ENCODE measurements around the gene RTL10. TPM values are rescaled to one million over a fixed set of nuclear protein-coding genes. Genes with fewer than 3 reads are reported as not detected.
A peak's percentile ranks its signal among the peaks of the same experiment; 100 is the strongest.

Gene RTL10
- total RNA-seq, 2 donors from 2014 or later: 15.7 to 41.9 TPM

DNA sequence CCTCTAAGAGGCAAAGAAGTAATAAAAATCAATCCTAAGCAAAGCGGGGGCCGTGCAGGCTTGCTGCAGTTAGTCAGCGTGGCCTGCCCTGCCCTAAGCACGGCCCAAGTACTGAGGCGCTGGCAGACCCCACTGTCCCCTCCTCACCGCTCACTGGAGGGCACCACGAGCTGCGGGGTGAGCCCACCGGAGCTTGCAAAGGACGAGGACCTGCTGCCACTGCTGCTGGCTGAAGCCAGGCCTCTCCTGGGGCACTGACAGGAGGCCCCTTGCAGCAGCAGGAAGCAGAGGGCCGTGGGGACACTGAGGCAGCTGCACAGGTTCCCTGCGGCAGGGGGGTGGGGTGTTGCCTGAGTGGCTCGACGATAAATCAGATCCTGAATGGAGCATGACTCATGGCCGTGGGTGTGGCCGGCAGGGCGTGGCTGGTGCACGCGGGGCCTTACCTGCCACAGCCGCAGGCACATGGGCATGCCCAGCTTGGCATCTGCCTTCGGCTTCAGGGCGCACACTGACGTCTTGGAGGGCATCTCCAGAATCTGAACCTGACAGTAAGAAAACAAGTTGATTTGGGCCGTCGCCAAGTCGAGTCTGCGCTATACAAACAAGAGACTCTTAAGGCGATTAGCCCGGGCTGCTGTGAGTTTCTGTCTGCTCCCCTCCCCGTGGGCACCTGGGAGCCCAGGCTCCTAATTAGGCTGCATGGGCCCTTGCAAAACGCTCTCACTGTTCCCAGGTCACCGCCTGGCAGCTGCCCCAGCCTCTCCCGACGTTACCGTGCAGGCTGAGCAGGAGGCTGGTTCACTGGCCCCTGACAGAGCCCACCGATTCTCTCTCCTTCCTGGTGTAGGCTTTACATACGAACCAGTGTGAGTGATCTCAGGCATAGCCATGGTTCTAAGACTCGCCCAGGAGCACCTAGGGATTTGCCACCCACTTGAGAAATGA is 48.2 kb downstream of the RTL10 start:
- no peak for TF ChIP-seq CTCF (IDR thresholded peaks at IDR 0.05)
- TF ChIP-seq POLR2A (IDR thresholded peaks at IDR 0.05): no peak
- TF ChIP-seq POLR2AphosphoS5 (IDR thresholded peaks at IDR 0.05): peak; percentile 66
- 52% methylated on average over 33 of the region's 38 CpGs for WGBS
- H3K4me1 ChIP-seq (replicated peaks): peaks cover 12% of the 10 kb centered on the region
- peak; percentile 93 for DNase-seq (ENCODE audit: low spot score)
- H3K27me3 ChIP-seq (replicated peaks; ENCODE audit: insufficient read depth): no peaks in the 10 kb centered on the region
- H3K4me3 ChIP-seq: no peak overlapping the region
- H3K36me3 ChIP-seq: no peaks in the 10 kb centered on the region
- no peaks in the 10 kb centered on the region for H3K9me3 ChIP-seq
- no peak overlapping the region for H3K27ac ChIP-seq
- intact Hi-C loops (cut with DNase I): no loop called here

DNA sequence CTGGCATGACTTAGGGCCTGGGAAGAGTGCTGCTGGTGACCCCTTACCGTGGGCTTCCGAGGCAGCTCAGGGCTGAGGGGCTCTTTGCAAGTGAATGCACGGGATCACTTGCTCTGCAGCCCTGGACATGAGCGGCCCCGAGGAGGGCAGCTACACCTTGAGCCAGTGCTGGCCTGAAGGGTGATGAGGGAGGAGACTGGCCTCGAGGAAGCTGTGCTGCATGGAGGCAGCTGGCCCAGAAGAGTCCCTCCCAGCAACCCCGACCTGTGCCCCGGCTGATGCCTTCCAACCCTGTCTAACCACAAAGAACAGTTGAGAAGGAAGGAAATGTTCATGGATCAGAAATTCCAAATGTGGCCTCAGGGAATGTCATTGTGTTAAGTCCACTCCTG is 48.9 kb downstream of the RTL10 start:
- DNase-seq (ENCODE audit: low spot score): no peak
- Histone ChIP-seq H3K27ac (no peak overlapping the region), H3K9me3 (no peaks in the 10 kb centered on the region), H3K4me1 (replicated peaks) (peaks cover 12% of the 10 kb centered on the region), H3K27me3 (replicated peaks; ENCODE audit: insufficient read depth) (no peaks in the 10 kb centered on the region), H3K4me3 (no peak overlapping the region), H3K36me3 (no peaks in the 10 kb centered on the region)
- WGBS: 89% methylated on average over 8 of the region's 8 CpGs
- TF ChIP-seq CTCF (IDR thresholded peaks at IDR 0.05) (no peak), POLR2AphosphoS5 (IDR thresholded peaks at IDR 0.05) (no peak), POLR2A (IDR thresholded peaks at IDR 0.05) (no peak)
- intact Hi-C loops (cut with DNase I): no loop called here

Other genes with a start within 250 kb of the RTL10 start
- gene SEPTIN5, start 140.4 kb downstream of the RTL10 start, total RNA-seq: 10 to 100 TPM; 17.1 to 96.2 TPM
- 10 to 100 TPM in 1 of 2 donors, 1 to 10 TPM in 1; 6.8 to 60.3 TPM for gene GP1BB, start 131.3 kb downstream of the RTL10 start, total RNA-seq
- 10 to 100 TPM; 11.0 to 20.2 TPM for gene TBX1, start 94.1 kb downstream of the RTL10 start, total RNA-seq
- 10 to 100 TPM in 1 of 2 donors, 1 to 10 TPM in 1; 5.6 to 12.0 TPM for gene GNB1L, start within 50 bp of the RTL10 start, total RNA-seq
- 100 to 1,000 TPM; 456 to 513 TPM for gene COMT, start 86.9 kb upstream of the RTL10 start, total RNA-seq
- gene TXNRD2, start 86.9 kb upstream of the RTL10 start, total RNA-seq: 10 to 100 TPM; 62.1 to 84.5 TPM
- 10 to 100 TPM; 39.6 to 65.9 TPM for gene ARVCF, start 161.9 kb upstream of the RTL10 start, total RNA-seq
- 10 to 100 TPM; 34.3 to 40.1 TPM for gene TANGO2, start 166.2 kb upstream of the RTL10 start, total RNA-seq
- 10 to 100 TPM; 20.9 to 47.6 TPM for gene DGCR8, start 225.4 kb upstream of the RTL10 start, total RNA-seq